Measurements from ENCODE around the gene ETS2.

- TF ChIP-seq GABPA (IDR thresholded peaks at IDR 0.05; ENCODE audit: low read depth): no peak
- TF ChIP-seq CTCF (IDR thresholded peaks at IDR 0.05; ENCODE audit: insufficient read depth, low read length): no peak
- TF ChIP-seq REST (IDR thresholded peaks at IDR 0.05; ENCODE audit: insufficient replicate concordance, low read depth): no peak
Measured at GRCh38 chr21:38824124-38824822, 18.5 kb downstream of the ETS2 start.
